A673 (cell line): ENCODE measurements around the gene TELO2.

Experiments
- CTCF ChIP-seq: fragments of 300-800, 200-600 bp; sonication (generic); conservative IDR thresholded peaks from 2 replicates; pipeline ENCODE4 v1.5.1; 2017; ENCODE audit warnings: low read depth, mild to moderate bottlenecking, antibody characterized with exemption, low read length, moderate library complexity, mixed read lengths
- EZH2 ChIP-seq: fragments of 200-600 bp; sonication (generic); IDR thresholded peaks from 2 replicates; pipeline ENCODE4 v1.6.1; 2017; ENCODE audit warnings: borderline replicate concordance, low read depth, mild to moderate bottlenecking, mixed read lengths, antibody characterized with exemption, low read length; ENCODE audit not compliant: poor library complexity, severe bottlenecking

- TF ChIP-seq CTCF (no peak), EZH2 (no peak)
These were observed 66.4 kb downstream of the TELO2 start for GRCh38 chr16:1559446-1559975.
